Stimulated activated effector memory CD8-positive, alpha-beta T cell treated with anti-CD3 and anti-CD28 coated beads, Interleukin-12 subunit alpha, Interleukin-12 subunit beta, amount 100 ng/mL, for 72 hours (primary cell): ENCODE results near the gene DSG4.

ENCODE experiments used
- ATAC-seq: fragments of 150-1000 bp; cut with Tn5 transposase; 2 replicates; pipeline ENCODE4 v1.10.0; 2021
- DNase-seq, 2 donors: peaks; one replicate each; pipeline ENCODE4 v3.0.0; 2021 to 2022; ENCODE audit warnings: low spot score in 2 of 2
- H3K27ac Mint-ChIP-seq: one replicate; pipeline ENCODE4 v1.8.0; 2022; ENCODE audit warnings: mild to moderate bottlenecking, mixed read lengths
- H3K36me3 Mint-ChIP-seq: one replicate; pipeline ENCODE4 v1.8.0; 2022; ENCODE audit warnings: mild to moderate bottlenecking, mixed read lengths
- H3K4me1 Mint-ChIP-seq: one replicate; pipeline ENCODE4 v1.8.0; 2022; ENCODE audit warnings: mixed read lengths
- H3K4me3 Mint-ChIP-seq: one replicate; pipeline ENCODE4 v1.8.0; 2022; ENCODE audit warnings: mild to moderate bottlenecking, mixed read lengths
- H3K9me3 Mint-ChIP-seq: one replicate; pipeline ENCODE4 v1.8.0; 2022; ENCODE audit warnings: mixed read lengths

Gene DSG4

DNA sequence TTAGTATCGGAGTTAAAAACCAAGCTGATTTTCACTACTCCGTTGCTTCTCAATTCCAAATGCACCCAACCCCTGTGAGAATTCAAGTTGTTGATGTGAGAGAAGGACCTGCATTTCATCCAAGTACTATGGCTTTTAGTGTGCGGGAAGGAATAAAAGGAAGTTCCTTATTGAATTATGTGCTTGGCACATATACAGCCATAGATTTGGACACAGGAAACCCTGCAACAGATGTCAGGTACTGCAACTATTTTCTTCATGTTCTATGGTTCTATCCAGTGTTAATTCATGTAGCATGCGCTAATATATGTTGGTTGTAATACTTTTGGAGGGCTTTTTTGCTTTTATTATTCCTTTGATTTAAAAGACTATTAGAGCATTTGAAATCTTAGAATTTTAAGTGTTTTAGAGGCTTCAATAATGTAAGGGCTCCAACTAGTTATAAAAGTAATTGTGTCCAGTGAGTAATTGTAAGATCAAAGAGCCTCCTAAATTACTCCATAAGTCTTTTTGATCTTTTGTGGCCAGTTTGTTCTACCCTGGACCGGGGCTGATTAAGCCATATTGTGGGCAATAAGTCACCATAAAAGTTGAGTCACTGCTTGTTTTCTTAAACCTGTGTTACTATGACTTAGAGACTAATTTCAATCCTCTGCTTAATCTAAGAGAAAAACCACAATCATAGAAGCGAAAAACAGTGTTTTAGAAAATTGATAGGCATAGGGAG lies 22.9 kb downstream of the DSG4 start:
- no peaks in the 10 kb centered on the region for H3K36me3 Mint-ChIP-seq
- ATAC-seq (no peak), DNase-seq (no peak)
- H3K4me1 Mint-ChIP-seq, result no peaks in the 10 kb centered on the region
- no peak overlapping the region for H3K27ac Mint-ChIP-seq
- H3K9me3 Mint-ChIP-seq, result no peaks in the 10 kb centered on the region
- H3K4me3 Mint-ChIP-seq, result no peak overlapping the region

DNA sequence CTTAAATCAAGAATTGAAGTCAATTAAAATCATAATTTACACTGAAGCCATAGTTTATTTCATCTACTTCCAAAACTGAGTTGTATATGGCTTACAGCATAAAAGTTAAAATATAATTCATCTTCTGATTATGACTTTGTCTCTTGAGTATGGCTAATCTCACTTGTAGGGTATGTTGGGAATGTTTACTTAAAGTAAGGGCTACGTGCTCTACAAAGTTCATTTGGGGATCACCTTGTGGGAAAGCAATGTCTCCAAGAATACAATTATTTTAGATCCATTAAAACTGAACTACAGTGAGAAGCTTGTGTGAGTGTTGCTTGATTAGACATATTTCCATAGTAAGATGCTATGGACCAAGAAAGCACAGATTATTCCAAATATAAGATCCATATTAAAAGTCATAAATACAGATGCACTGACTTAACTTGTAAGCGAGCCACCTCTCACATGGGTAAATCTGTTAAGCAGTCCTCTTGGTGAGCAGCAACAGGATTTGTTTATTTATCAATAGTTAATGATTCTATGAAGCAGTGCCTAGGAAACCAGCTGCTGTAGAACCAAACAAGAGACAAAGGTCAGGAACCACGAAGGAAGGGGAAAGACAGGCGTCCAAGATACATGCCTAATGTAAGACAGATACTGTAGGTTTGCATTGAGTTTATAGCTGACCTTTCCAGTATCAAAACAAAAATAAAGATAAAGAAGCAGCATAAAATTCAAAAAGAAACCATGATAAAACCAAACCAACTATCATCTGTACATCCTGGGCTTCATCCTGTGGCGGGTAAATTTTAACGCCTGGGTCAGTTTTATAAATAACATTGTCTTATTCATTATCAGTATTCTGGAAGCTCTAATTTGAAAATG lies 24.8 kb downstream of the DSG4 start:
- Mint-ChIP-seq H3K27ac (no peak overlapping the region), H3K9me3 (no peaks in the 10 kb centered on the region), H3K4me1 (no peaks in the 10 kb centered on the region), H3K36me3 (no peaks in the 10 kb centered on the region), H3K4me3 (no peak overlapping the region)
- DNase-seq, result no peak
- ATAC-seq, result no peak

DNA sequence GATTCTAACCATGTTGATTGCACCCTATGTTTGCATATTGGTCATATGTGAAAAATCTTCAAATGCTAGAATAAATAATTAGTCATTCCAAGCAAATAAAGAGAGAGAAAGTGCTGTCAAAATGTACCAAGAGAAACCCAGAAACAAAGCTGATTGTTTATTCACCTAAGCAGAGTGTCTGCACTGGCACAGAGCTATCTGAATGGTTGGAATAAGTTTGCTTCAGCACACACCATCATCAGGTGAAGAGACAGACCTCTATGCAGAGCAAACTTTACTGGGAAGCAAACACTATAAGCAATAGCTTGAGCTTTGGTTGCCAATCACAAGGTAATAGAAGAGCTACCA lies 25.4 kb downstream of the DSG4 start:
- Mint-ChIP-seq H3K9me3 (peaks cover 2% of the 10 kb centered on the region), H3K27ac (no peak overlapping the region), H3K4me3 (no peak overlapping the region), H3K4me1 (no peaks in the 10 kb centered on the region), H3K36me3 (no peaks in the 10 kb centered on the region)
- no peak for DNase-seq
- no peak for ATAC-seq

DNA sequence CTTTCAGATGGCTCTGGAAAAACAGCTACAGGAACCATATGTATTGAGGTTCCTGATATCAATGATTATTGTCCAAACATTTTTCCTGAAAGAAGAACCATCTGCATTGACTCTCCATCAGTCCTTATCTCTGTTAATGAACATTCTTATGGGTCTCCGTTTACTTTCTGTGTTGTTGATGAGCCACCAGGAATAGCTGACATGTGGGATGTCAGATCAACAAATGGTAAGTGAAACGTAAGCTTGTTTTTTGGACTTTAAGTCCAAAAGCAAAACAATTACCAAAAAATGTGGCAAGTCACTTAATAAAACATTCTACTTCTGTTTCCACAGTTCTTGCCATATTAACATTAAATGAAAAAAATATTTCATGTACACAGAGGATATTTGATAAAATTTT lies 26.8 kb downstream of the DSG4 start:
- DNase-seq (no peak), ATAC-seq (no peak)
- H3K4me3 Mint-ChIP-seq, result no peak overlapping the region
- no peak overlapping the region for H3K27ac Mint-ChIP-seq
- peaks cover 4% of the 10 kb centered on the region for H3K9me3 Mint-ChIP-seq
- no peaks in the 10 kb centered on the region for H3K4me1 Mint-ChIP-seq
- H3K36me3 Mint-ChIP-seq, result no peaks in the 10 kb centered on the region

DNA sequence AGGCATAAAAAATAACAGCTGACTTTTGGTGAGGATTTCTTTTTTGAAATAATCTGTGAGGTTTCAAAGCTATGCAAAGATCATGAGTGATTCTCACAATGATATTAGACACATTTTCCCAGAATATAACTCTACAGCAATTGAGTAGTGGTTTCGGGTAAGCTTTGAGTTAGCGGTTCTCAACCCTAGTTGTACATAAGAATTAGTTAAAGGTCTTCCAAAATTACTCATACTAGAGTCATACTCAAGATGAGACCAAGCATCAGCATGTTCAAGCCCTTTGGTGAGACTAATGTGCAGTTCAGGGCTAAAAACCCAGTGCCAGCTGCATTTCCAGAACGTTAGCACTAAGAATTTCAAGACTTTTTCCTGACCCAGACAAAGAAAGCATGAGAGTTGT lies 31.1 kb downstream of the DSG4 start:
- Mint-ChIP-seq H3K4me3 (no peak overlapping the region), H3K9me3 (peaks cover 8% of the 10 kb centered on the region), H3K4me1 (no peaks in the 10 kb centered on the region), H3K36me3 (no peaks in the 10 kb centered on the region), H3K27ac (no peak overlapping the region)
- no peak for DNase-seq
- ATAC-seq, result no peak

DNA sequence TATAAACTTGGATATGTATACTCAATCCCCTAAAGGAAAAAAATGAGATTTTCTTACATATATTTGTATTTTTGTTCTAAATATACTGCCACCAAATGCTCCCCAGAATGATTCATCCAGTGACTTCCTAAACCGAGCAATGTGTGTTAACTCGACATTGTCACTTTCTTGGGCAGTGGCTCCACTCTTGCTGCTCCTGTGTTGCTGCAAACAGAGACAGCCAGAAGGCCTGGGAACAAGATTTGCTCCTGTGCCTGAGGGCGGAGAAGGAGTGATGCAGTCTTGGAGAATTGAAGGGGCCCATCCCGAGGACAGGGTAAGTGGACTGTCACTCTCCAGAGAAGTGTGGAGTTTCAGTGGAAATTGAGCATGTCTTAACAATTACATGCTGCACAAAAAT lies 32.7 kb downstream of the DSG4 start:
- H3K4me1 Mint-ChIP-seq, result no peaks in the 10 kb centered on the region
- peaks cover 8% of the 10 kb centered on the region for H3K9me3 Mint-ChIP-seq
- DNase-seq (no peak), ATAC-seq (no peak)
- no peak overlapping the region for H3K27ac Mint-ChIP-seq
- H3K4me3 Mint-ChIP-seq, result no peak overlapping the region
- no peaks in the 10 kb centered on the region for H3K36me3 Mint-ChIP-seq

DNA sequence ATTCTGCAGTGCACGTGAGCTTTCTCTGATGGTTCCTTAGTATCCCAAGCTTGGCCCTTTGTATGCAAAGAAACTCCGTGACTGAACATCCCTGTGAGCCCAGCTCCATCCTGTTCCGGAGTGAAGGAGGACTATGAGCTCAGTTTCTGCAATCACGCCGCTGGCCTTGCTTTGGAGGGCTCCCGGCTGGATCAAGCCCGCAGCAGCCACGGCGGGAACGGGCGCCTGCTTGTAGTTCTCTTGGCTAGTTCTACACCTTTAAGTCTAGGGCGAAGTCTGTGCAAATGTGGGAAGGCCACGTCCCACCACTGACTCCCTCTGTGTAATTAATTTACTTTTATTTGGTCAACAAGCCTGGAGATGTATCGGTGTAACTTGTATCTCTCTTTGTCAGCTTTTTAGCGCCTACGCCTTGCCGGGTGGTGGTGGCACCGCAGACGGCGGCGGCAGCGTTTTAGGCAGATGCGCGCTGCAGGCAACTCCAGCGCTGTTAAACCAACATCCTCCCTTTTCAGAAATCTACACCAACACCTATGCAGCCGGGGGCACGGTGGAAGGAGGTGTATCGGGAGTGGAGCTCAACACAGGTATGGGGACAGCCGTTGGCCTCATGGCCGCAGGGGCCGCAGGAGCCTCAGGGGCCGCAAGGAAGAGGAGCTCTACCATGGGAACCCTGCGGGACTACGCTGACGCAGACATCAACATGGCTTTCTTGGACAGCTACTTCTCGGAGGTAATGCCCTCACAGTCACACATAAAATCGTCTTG lies 34.3 kb downstream of the DSG4 start:
- no peak for DNase-seq
- Mint-ChIP-seq H3K9me3 (peaks cover 10% of the 10 kb centered on the region), H3K36me3 (no peaks in the 10 kb centered on the region), H3K4me1 (no peaks in the 10 kb centered on the region), H3K27ac (no peak overlapping the region), H3K4me3 (no peak overlapping the region)
- ATAC-seq, result no peak

DNA sequence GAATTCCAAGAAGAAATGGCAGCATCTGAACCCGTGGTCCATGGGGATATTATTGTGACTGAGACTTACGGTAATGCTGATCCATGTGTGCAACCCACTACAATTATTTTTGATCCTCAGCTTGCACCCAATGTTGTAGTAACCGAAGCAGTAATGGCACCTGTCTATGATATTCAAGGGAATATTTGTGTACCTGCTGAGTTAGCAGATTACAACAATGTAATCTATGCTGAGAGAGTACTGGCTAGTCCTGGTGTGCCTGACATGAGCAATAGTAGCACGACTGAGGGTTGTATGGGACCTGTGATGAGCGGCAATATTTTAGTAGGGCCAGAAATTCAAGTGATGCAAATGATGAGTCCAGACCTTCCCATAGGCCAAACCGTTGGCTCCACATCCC lies 36.6 kb downstream of the DSG4 start:
- ATAC-seq (no peak), DNase-seq (no peak)
- Mint-ChIP-seq H3K4me1 (no peaks in the 10 kb centered on the region), H3K27ac (no peak overlapping the region), H3K36me3 (no peaks in the 10 kb centered on the region), H3K9me3 (peaks cover 6% of the 10 kb centered on the region), H3K4me3 (no peak overlapping the region)

DNA sequence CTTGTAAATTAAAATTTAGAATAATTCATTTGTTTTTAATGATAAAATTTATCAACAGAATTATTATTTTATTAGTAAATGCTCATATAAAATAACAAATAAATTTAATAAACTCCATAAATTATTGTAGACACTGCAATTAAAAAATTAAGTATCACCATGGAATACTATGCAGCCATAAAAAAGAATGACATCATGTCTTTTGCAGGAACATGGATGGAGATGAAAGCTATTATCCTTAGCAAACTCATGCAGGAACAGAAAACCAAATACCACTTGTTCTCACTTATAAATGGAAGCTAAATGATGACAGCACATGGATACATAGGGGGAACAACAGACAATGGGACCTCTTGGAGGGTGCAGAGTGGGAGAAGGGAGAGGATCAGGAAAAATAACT lies 41.3 kb downstream of the DSG4 start:
- no peaks in the 10 kb centered on the region for H3K36me3 Mint-ChIP-seq
- H3K27ac Mint-ChIP-seq, result no peak overlapping the region
- DNase-seq, result no peak
- H3K9me3 Mint-ChIP-seq, result peaks cover 5% of the 10 kb centered on the region
- no peak overlapping the region for H3K4me3 Mint-ChIP-seq
- H3K4me1 Mint-ChIP-seq, result no peaks in the 10 kb centered on the region
- no peak for ATAC-seq

DNA sequence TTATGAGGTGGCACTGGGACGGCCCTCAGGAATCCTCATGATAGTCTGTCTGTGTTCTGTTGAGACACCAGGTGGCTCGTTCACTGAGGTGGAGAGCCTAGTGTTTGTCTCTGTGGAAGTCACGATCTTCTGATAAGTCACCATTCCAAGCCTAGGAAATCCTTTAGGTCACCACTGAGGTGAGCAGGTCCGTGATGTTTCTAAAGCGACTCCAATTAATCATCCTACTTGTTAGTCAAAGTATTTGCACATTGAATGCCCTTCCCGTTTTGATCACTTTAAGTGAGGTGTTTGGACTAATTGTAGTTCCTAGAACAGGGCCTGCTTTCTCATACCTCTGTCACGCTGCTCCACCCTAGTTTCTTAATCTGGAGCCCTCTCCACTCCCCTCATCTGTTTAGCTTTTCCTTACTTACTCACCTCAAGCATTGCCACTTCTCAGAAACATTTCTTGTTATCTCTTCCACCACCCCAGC lies 42.9 kb downstream of the DSG4 start:
- H3K27ac Mint-ChIP-seq, result no peak overlapping the region
- H3K9me3 Mint-ChIP-seq, result peaks cover 11% of the 10 kb centered on the region
- H3K36me3 Mint-ChIP-seq, result no peaks in the 10 kb centered on the region
- H3K4me3 Mint-ChIP-seq, result no peak overlapping the region
- ATAC-seq (no peak), DNase-seq (no peak)
- H3K4me1 Mint-ChIP-seq, result no peaks in the 10 kb centered on the region

DNA sequence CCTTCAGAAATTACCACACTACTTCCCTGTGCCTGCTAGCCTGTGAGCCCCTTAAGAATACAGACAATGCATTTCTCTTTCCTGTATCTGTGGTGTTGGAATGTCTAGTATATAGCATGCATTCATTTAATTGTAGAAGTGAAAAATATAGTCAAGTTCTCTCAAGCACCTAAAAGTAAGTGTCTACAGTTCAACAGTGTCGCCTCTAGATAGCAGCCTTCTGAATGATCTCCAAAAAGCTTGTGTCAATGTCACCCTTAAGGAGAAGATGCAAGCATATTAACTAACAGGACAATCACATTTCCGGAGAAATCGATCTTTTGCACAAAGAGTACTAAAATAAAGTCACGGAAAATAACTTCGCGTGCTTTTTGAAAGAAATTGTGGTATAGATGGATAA lies 43.5 kb downstream of the DSG4 start:
- Mint-ChIP-seq H3K4me3 (no peak overlapping the region), H3K4me1 (no peaks in the 10 kb centered on the region), H3K27ac (no peak overlapping the region), H3K9me3 (peaks cover 11% of the 10 kb centered on the region), H3K36me3 (no peaks in the 10 kb centered on the region)
- DNase-seq, result no peak
- ATAC-seq, result no peak

DNA sequence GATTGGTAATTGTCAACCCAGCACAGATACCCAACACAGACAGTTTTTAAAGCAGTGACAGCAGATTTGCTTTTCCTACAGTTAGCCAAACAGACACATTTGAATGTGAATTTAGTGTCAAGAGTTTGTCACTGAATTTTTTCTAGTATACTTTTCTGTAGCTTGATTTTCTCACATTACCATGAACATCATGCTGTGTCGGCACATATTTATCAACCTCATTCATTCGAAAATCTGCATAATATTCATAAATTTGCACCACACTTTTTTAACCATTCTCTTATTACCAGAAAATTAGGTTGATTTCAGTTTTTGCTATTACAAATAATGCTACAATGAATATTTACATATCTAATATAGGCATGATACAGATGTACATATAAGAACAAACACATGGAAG lies 43.9 kb downstream of the DSG4 start:
- no peaks in the 10 kb centered on the region for H3K4me1 Mint-ChIP-seq
- peaks cover 11% of the 10 kb centered on the region for H3K9me3 Mint-ChIP-seq
- no peak overlapping the region for H3K4me3 Mint-ChIP-seq
- H3K27ac Mint-ChIP-seq, result no peak overlapping the region
- ATAC-seq, result no peak
- no peak for DNase-seq
- no peaks in the 10 kb centered on the region for H3K36me3 Mint-ChIP-seq

DNA sequence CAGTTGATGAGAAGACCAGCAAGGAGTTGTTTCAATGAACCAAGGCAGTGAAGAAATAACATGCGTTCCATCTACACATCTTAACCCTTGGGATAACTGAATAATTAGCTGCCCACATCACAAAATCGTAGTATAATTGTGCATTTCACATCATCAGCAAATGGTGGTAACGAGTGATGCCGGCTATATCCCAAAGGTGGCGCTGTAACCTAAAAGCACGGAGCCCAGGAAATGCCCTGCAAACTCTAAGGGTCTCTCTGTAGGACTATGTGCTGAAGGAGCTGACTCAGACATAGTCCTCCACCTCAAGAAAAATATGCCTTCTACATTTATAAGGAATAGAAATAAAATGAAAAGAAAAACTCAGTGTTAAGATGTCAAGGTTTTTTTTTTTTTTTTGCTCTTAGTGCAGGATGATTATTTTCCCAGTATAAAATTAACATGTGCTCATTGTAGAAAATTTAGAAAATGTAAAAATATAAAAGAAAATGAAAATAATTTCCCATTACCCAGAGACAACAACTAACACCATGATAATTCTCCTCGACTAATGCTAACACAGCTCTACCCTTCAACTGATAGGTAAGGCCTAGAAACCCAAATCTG lies 47.9 kb downstream of the DSG4 start:
- peaks cover 14% of the 10 kb centered on the region for H3K9me3 Mint-ChIP-seq
- DNase-seq, result no peak

DNA sequence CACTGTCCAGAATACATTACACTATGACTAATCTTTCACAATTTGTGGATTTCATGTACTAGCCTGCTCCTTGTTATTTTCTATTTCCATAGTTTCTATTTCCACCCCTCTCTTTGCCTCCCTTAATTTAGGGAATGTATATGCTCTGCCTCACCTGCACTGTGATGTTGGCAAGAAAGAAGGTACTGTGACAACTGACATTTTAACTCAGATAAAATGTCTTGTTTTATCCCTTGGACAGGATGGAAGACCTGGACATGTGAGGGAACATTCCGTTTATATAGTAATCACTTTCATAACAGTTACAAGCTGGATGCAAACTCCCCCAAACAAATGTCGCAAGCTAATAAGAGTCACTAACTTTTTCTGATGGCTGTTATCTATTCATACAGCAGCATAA lies 49.4 kb downstream of the DSG4 start:
- H3K9me3 Mint-ChIP-seq, result peaks cover 15% of the 10 kb centered on the region
- no peaks in the 10 kb centered on the region for H3K4me1 Mint-ChIP-seq
- H3K36me3 Mint-ChIP-seq, result no peaks in the 10 kb centered on the region
- DNase-seq, result no peak
- no peak for ATAC-seq
- no peak overlapping the region for H3K4me3 Mint-ChIP-seq
- no peak overlapping the region for H3K27ac Mint-ChIP-seq

More for the DNA sequence above, 47.9 kb downstream of the DSG4 start:
- no peaks in the 10 kb centered on the region for H3K4me1 Mint-ChIP-seq
- H3K4me3 Mint-ChIP-seq, result no peak overlapping the region
- H3K36me3 Mint-ChIP-seq, result no peaks in the 10 kb centered on the region
- no peak for ATAC-seq
- H3K27ac Mint-ChIP-seq, result no peak overlapping the region

DNA sequence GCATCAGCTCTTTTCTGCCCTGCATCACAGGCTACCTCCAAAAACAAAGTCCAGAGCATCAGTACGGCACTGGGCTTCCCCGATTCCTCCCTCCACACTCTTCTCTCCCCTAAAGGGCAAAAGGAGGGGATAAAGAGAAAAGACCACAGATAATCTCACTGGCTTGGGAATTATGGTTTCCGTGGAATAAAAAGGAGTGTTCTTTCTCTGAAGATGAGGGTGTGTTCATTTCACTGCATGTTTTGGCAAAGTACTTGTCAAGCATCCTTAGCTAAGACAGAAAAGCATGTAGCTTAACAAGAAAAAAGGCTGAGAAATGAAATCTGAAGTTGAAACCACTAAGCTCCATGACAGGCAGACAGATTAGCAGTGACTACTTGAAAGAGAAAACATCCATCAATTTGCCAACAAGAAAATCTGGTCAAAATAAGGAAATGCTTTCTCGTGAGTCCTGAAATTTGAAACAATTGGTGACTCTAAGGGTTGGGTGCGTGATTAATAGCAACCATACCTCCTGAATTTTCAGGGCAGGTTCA lies 50.4 kb downstream of the DSG4 start:
- H3K36me3 Mint-ChIP-seq, result no peaks in the 10 kb centered on the region
- H3K9me3 Mint-ChIP-seq, result peaks cover 15% of the 10 kb centered on the region
- ATAC-seq, result peak; percentile 16
- H3K27ac Mint-ChIP-seq, result no peak overlapping the region
- no peak for DNase-seq
- H3K4me1 Mint-ChIP-seq, result no peaks in the 10 kb centered on the region
- H3K4me3 Mint-ChIP-seq, result no peak overlapping the region
